ENCODE results near the gene IL36A.

The IL36A gene

GRCh38 chr2:112962308-112963175 is 42.7 kb upstream of the IL36A start:
- ChIA-PET CTCF (interaction anchor here (0.6 to 4.8 kb wide), 4 partner anchors 21 to 245 kb away, joined by 3 to 48 read pairs (median 3); no protein-coding TSS in a partner anchor), POLR2A (no interaction called here)
- Histone ChIP-seq H3K9me3 (ENCODE audit: control insufficient read depth, insufficient read depth, low read depth, low read length) (no peaks in the 10 kb centered on the region), H3K36me3 (ENCODE audit: control insufficient read depth in 2 of 2, insufficient read depth in 1 of 2, low read length in 2 of 2) (no peaks in the 10 kb centered on the region), H3K4me3 (ENCODE audit: low read depth, low read length) (no peak overlapping the region), H3K27ac (ENCODE audit: extremely low read depth, low read depth, low read length) (no peak overlapping the region), H3K4me1 (ENCODE audit: control insufficient read depth, insufficient read depth, low read length) (no peaks in the 10 kb centered on the region)
- TF ChIP-seq REST (tag by site-specific recombination; IDR thresholded peaks at IDR 0.05) = no peak
- no peak for TF ChIP-seq ZNF433 (tag by site-specific recombination; IDR thresholded peaks at IDR 0.05; ENCODE audit: low read depth)
- TF ChIP-seq ZNF391 (tag by site-specific recombination; IDR thresholded peaks at IDR 0.05; ENCODE audit: borderline replicate concordance, low read depth) = no peak
- TF ChIP-seq ZNF629 (tag by site-specific recombination; IDR thresholded peaks at IDR 0.05) = no peak
- no peak for TF ChIP-seq ZNF133 (tag by site-specific recombination; IDR thresholded peaks at IDR 0.05)
- no peak for TF ChIP-seq GLIS2 (tag by site-specific recombination; IDR thresholded peaks at IDR 0.05)
- TF ChIP-seq ZNF596 (tag by site-specific recombination; IDR thresholded peaks at IDR 0.05) = no peak
- TF ChIP-seq ZEB2 (tag by site-specific recombination; IDR thresholded peaks at IDR 0.05) = no peak
- TF ChIP-seq ZNF621 (tag by site-specific recombination; IDR thresholded peaks at IDR 0.05) = no peak
- no peak for TF ChIP-seq ZNF677 (tag by site-specific recombination; IDR thresholded peaks at IDR 0.05)
- no peak for TF ChIP-seq ZNF571 (tag by site-specific recombination; IDR thresholded peaks at IDR 0.05)
- no peak for TF ChIP-seq ZNF513 (tag by site-specific recombination; IDR thresholded peaks at IDR 0.05)

- ChIA-PET POLR2A (no interaction called here), CTCF (interaction anchor here (0.6 to 1.7 kb wide), 6 partner anchors 8 to 423 kb away, joined by 3 to 10 read pairs (median 3); no protein-coding TSS in a partner anchor)
- H3K4me1 ChIP-seq (ENCODE audit: control insufficient read depth, insufficient read depth, low read length) = no peaks in the 10 kb centered on the region
- no peak overlapping the region for H3K27ac ChIP-seq (ENCODE audit: extremely low read depth, low read depth, low read length)
- H3K9me3 ChIP-seq (ENCODE audit: control insufficient read depth, insufficient read depth, low read depth, low read length) = no peaks in the 10 kb centered on the region
- no peak overlapping the region for H3K4me3 ChIP-seq (ENCODE audit: low read depth, low read length)
- H3K36me3 ChIP-seq (ENCODE audit: control insufficient read depth in 2 of 2, insufficient read depth in 1 of 2, low read length in 2 of 2) = no peaks in the 10 kb centered on the region
- TF ChIP-seq INSM2 (tag by site-specific recombination; IDR thresholded peaks at IDR 0.05) (no peak), ZNF544 (tag by site-specific recombination; IDR thresholded peaks at IDR 0.05) (no peak), ZNF626 (tag by site-specific recombination; IDR thresholded peaks at IDR 0.05) (no peak), ZNF138 (tag by site-specific recombination; IDR thresholded peaks at IDR 0.05; ENCODE audit: borderline replicate concordance) (no peak), ZNF121 (tag by site-specific recombination; IDR thresholded peaks at IDR 0.05) (no peak), HOXC10 (CRISPR knock-in tag; IDR thresholded peaks at IDR 0.05) (no peak), TSHZ1 (tag by site-specific recombination; IDR thresholded peaks at IDR 0.05; ENCODE audit: borderline replicate concordance) (no peak), GLIS2 (tag by site-specific recombination; IDR thresholded peaks at IDR 0.05) (no peak), ZFP41 (tag by site-specific recombination; IDR thresholded peaks at IDR 0.05; ENCODE audit: borderline replicate concordance) (no peak), ZNF548 (tag by site-specific recombination; IDR thresholded peaks at IDR 0.05) (no peak), ZNF350 (tag by site-specific recombination; IDR thresholded peaks at IDR 0.05) (no peak), ZNF423 (tag by site-specific recombination; IDR thresholded peaks at IDR 0.05) (no peak), ZNF19 (tag by site-specific recombination; IDR thresholded peaks at IDR 0.05; ENCODE audit: low read depth) (no peak)
Observed at GRCh38 chr2:112967023-112967422, 38.2 kb upstream of the IL36A start.
